ENCODE results near the gene EPHB1. TPM values are rescaled to one million over a fixed set of nuclear protein-coding genes. Genes with fewer than 3 reads are reported as not detected.
A peak's percentile ranks its signal among the peaks of the same experiment; 100 is the strongest.

EPHB1 gene
- total RNA-seq, 2 experiments from 2014 or later = 0.32 TPM; not detected in 1

- Mint-ChIP-seq H3K36me3 (ENCODE audit: low read depth) (no peaks in the 10 kb centered on the region), H3K4me1 (ENCODE audit: low read depth) (no peaks in the 10 kb centered on the region), H3K9me3 (no peaks in the 10 kb centered on the region), H3K4me3 (no peak overlapping the region), H3K27me3 (ENCODE audit: low read depth) (no peaks in the 10 kb centered on the region), H3K27ac (no peak overlapping the region)
- intact Hi-C loops (cut with micrococcal nuclease) = no loop called here
- CTCF ChIA-PET = no interaction called here
- no peak for DNase-seq
These were observed 103.2 kb downstream of the EPHB1 start for GRCh38 chr3:134898181-134898754.

- intact Hi-C loops (cut with micrococcal nuclease) = no loop called here
- no peak for DNase-seq
- no peak overlapping the region for H3K4me3 Mint-ChIP-seq
- H3K27me3 Mint-ChIP-seq (ENCODE audit: low read depth) = no peaks in the 10 kb centered on the region
- no peaks in the 10 kb centered on the region for H3K4me1 Mint-ChIP-seq (ENCODE audit: low read depth)
- H3K36me3 Mint-ChIP-seq (ENCODE audit: low read depth) = no peaks in the 10 kb centered on the region
- CTCF ChIA-PET = no interaction called here
- H3K27ac Mint-ChIP-seq = no peak overlapping the region
- H3K9me3 Mint-ChIP-seq = no peaks in the 10 kb centered on the region
These were observed 104.7 kb downstream of the EPHB1 start for GRCh38 chr3:134899786-134900185.

- Mint-ChIP-seq H3K27ac (no peak overlapping the region), H3K4me1 (ENCODE audit: low read depth) (no peaks in the 10 kb centered on the region), H3K9me3 (no peaks in the 10 kb centered on the region), H3K4me3 (no peak overlapping the region), H3K36me3 (ENCODE audit: low read depth) (no peaks in the 10 kb centered on the region), H3K27me3 (ENCODE audit: low read depth) (no peaks in the 10 kb centered on the region)
- intact Hi-C loops (cut with micrococcal nuclease) = no loop called here
- no peak for DNase-seq
- CTCF ChIA-PET = no interaction called here
These were observed 105.4 kb downstream of the EPHB1 start for GRCh38 chr3:134900482-134900881.

GRCh38 chr3:134901461-134901860 is 106.4 kb downstream of the EPHB1 start:
- Mint-ChIP-seq H3K9me3 (no peaks in the 10 kb centered on the region), H3K36me3 (ENCODE audit: low read depth) (no peaks in the 10 kb centered on the region), H3K4me3 (no peak overlapping the region), H3K27me3 (ENCODE audit: low read depth) (no peaks in the 10 kb centered on the region), H3K27ac (no peak overlapping the region), H3K4me1 (ENCODE audit: low read depth) (no peaks in the 10 kb centered on the region)
- CTCF ChIA-PET = no interaction called here
- DNase-seq = no peak
- intact Hi-C loops (cut with micrococcal nuclease) = no loop called here

- intact Hi-C loops (cut with micrococcal nuclease) = no loop called here
- no peaks in the 10 kb centered on the region for H3K4me1 Mint-ChIP-seq (ENCODE audit: low read depth)
These were observed 108.8 kb downstream of the EPHB1 start for GRCh38 chr3:134903837-134904236.

GRCh38 chr3:134904241-134904771 is 109.2 kb downstream of the EPHB1 start:
- peak; percentile 5 for DNase-seq
- intact Hi-C loops (cut with micrococcal nuclease) = no loop called here
- H3K4me1 Mint-ChIP-seq (ENCODE audit: low read depth) = no peaks in the 10 kb centered on the region
- CTCF ChIA-PET = interaction anchor here (0.6 kb wide), 1 partner anchor 51 kb away, joined by 3 read pairs; no protein-coding TSS in a partner anchor
- no peak overlapping the region for H3K27ac Mint-ChIP-seq
- H3K4me3 Mint-ChIP-seq = no peak overlapping the region
- no peaks in the 10 kb centered on the region for H3K9me3 Mint-ChIP-seq
- no peaks in the 10 kb centered on the region for H3K36me3 Mint-ChIP-seq (ENCODE audit: low read depth)
- no peaks in the 10 kb centered on the region for H3K27me3 Mint-ChIP-seq (ENCODE audit: low read depth)

More at GRCh38 chr3:134903837-134904236, 108.8 kb downstream of the EPHB1 start:
- H3K36me3 Mint-ChIP-seq (ENCODE audit: low read depth) = no peaks in the 10 kb centered on the region
- CTCF ChIA-PET = interaction anchor here (0.6 kb wide), 1 partner anchor 52 kb away, joined by 3 read pairs; no protein-coding TSS in a partner anchor
- H3K4me3 Mint-ChIP-seq = no peak overlapping the region
- DNase-seq = no peak
- H3K27ac Mint-ChIP-seq = no peak overlapping the region
- no peaks in the 10 kb centered on the region for H3K27me3 Mint-ChIP-seq (ENCODE audit: low read depth)
- H3K9me3 Mint-ChIP-seq = no peaks in the 10 kb centered on the region

GRCh38 chr3:134904776-134905646 is 110.0 kb downstream of the EPHB1 start:
- CTCF ChIA-PET = no interaction called here
- Mint-ChIP-seq H3K36me3 (ENCODE audit: low read depth) (no peaks in the 10 kb centered on the region), H3K27ac (no peak overlapping the region), H3K4me3 (no peak overlapping the region), H3K4me1 (ENCODE audit: low read depth) (no peaks in the 10 kb centered on the region), H3K9me3 (no peaks in the 10 kb centered on the region), H3K27me3 (ENCODE audit: low read depth) (no peaks in the 10 kb centered on the region)
- no peak for DNase-seq
- intact Hi-C loops (cut with micrococcal nuclease) = no loop called here

- Mint-ChIP-seq H3K9me3 (no peaks in the 10 kb centered on the region), H3K27ac (no peak overlapping the region), H3K36me3 (ENCODE audit: low read depth) (no peaks in the 10 kb centered on the region), H3K4me1 (ENCODE audit: low read depth) (no peaks in the 10 kb centered on the region), H3K4me3 (no peak overlapping the region), H3K27me3 (ENCODE audit: low read depth) (no peaks in the 10 kb centered on the region)
- CTCF ChIA-PET = no interaction called here
- DNase-seq = no peak
- intact Hi-C loops (cut with micrococcal nuclease) = no loop called here
These were observed 110.5 kb downstream of the EPHB1 start for GRCh38 chr3:134905647-134905935.

- no peaks in the 10 kb centered on the region for H3K36me3 Mint-ChIP-seq (ENCODE audit: low read depth)
- no peaks in the 10 kb centered on the region for H3K9me3 Mint-ChIP-seq
- H3K27me3 Mint-ChIP-seq (ENCODE audit: low read depth) = no peaks in the 10 kb centered on the region
- H3K4me3 Mint-ChIP-seq = no peak overlapping the region
- CTCF ChIA-PET = no interaction called here
- intact Hi-C loops (cut with micrococcal nuclease) = no loop called here
- no peak overlapping the region for H3K27ac Mint-ChIP-seq
- no peak for DNase-seq
- H3K4me1 Mint-ChIP-seq (ENCODE audit: low read depth) = no peaks in the 10 kb centered on the region
These were observed 113.2 kb downstream of the EPHB1 start for GRCh38 chr3:134908271-134908670.

GRCh38 chr3:134910026-134910425 is 115.0 kb downstream of the EPHB1 start:
- no peaks in the 10 kb centered on the region for H3K27me3 Mint-ChIP-seq (ENCODE audit: low read depth)
- intact Hi-C loops (cut with micrococcal nuclease) = no loop called here
- H3K4me1 Mint-ChIP-seq (ENCODE audit: low read depth) = no peaks in the 10 kb centered on the region
- DNase-seq = no peak
- H3K9me3 Mint-ChIP-seq = no peaks in the 10 kb centered on the region
- CTCF ChIA-PET = no interaction called here
- H3K36me3 Mint-ChIP-seq (ENCODE audit: low read depth) = no peaks in the 10 kb centered on the region
- no peak overlapping the region for H3K4me3 Mint-ChIP-seq
- H3K27ac Mint-ChIP-seq = no peak overlapping the region

- intact Hi-C loops (cut with micrococcal nuclease) = no loop called here
- H3K4me3 Mint-ChIP-seq = no peak overlapping the region
- H3K36me3 Mint-ChIP-seq (ENCODE audit: low read depth) = no peaks in the 10 kb centered on the region
- H3K27ac Mint-ChIP-seq = no peak overlapping the region
- DNase-seq = no peak
- CTCF ChIA-PET = no interaction called here
- no peaks in the 10 kb centered on the region for H3K9me3 Mint-ChIP-seq
- no peaks in the 10 kb centered on the region for H3K4me1 Mint-ChIP-seq (ENCODE audit: low read depth)
- no peaks in the 10 kb centered on the region for H3K27me3 Mint-ChIP-seq (ENCODE audit: low read depth)
These were observed 116.8 kb downstream of the EPHB1 start for GRCh38 chr3:134911586-134912548.

- H3K36me3 Mint-ChIP-seq (ENCODE audit: low read depth) = no peaks in the 10 kb centered on the region
- no peaks in the 10 kb centered on the region for H3K9me3 Mint-ChIP-seq
- no peak overlapping the region for H3K4me3 Mint-ChIP-seq
- intact Hi-C loops (cut with micrococcal nuclease) = no loop called here
- DNase-seq = no peak
- peaks cover 3% of the 10 kb centered on the region for H3K27me3 Mint-ChIP-seq (ENCODE audit: low read depth)
- H3K27ac Mint-ChIP-seq = no peak overlapping the region
- CTCF ChIA-PET = no interaction called here
- no peaks in the 10 kb centered on the region for H3K4me1 Mint-ChIP-seq (ENCODE audit: low read depth)
These were observed 121.4 kb downstream of the EPHB1 start for GRCh38 chr3:134916276-134916961.

Data from activated naive CD4-positive, alpha-beta T cell treated with anti-CD3 and anti-CD28 coated beads for 36 hours (primary cell).